Activated CD8-positive, alpha-beta T cell treated with anti-CD3 and anti-CD28 coated beads, Interleukin-2, amount 10 ng/mL, durations not matched to agents 7 days and 5 days (primary cell): Measurements from ENCODE around the gene CALM1. TPM values are rescaled to one million over a fixed set of nuclear protein-coding genes. Genes with fewer than 3 reads are reported as not detected.
A peak's percentile ranks its signal among the peaks of the same experiment; 100 is the strongest.

ENCODE experiments used
- ATAC-seq: fragments of 150-1000 bp; cut with Tn5 transposase; one replicate; pipeline ENCODE4 v1.10.0; 2021; ENCODE audit warnings: moderate library complexity
- CTCF ChIA-PET: fragments of 350-600 bp; sonication (Branson Sonifier 250); formaldehyde crosslinking; loops from one replicate; lab custom pipeline; 2021; ENCODE audit warnings: antibody characterized with exemption; lab: Charles Lee
- POLR2A ChIA-PET: fragments of 350-600 bp; sonication (Branson Sonifier 250); formaldehyde crosslinking; loops from one replicate; lab custom pipeline; 2021; ENCODE audit warnings: antibody characterized with exemption; lab: Charles Lee
- DNase-seq: peaks from one replicate; pipeline ENCODE4 v3.0.0-alpha.2; 2020
- H3K27ac Mint-ChIP-seq: one replicate; pipeline ENCODE4 v1.8.0; 2021; ENCODE audit warnings: mild to moderate bottlenecking, mixed read lengths
- H3K27me3 Mint-ChIP-seq: one replicate; pipeline ENCODE4 v1.8.0; 2021; ENCODE audit warnings: low read depth, mixed read lengths
- H3K36me3 Mint-ChIP-seq: one replicate; pipeline ENCODE4 v1.8.0; 2021; ENCODE audit warnings: low read depth, mixed read lengths
- H3K4me1 Mint-ChIP-seq: one replicate; pipeline ENCODE4 v1.8.0; 2021; ENCODE audit warnings: low read depth, mixed read lengths
- H3K4me3 Mint-ChIP-seq: one replicate; pipeline ENCODE4 v1.8.0; 2021; ENCODE audit warnings: mild to moderate bottlenecking, mixed read lengths
- H3K9me3 Mint-ChIP-seq: one replicate; pipeline ENCODE4 v1.8.0; 2022; ENCODE audit warnings: mixed read lengths; ENCODE audit not compliant: insufficient read depth
- total RNA-seq, 2 experiments: library from RNA; stranded (reverse); gene quantifications; one replicate each; pipeline ENCODE4 v1.2.3, GENCODE V29; 2021

CALM1 gene
- total RNA-seq, 2 experiments from 2014 or later = 788 to 821 TPM

- DNase-seq (no peak), ATAC-seq (no peak)
- H3K9me3 Mint-ChIP-seq = no peaks in the 10 kb centered on the region
- H3K4me1 Mint-ChIP-seq = no peaks in the 10 kb centered on the region
- no peak overlapping the region for H3K4me3 Mint-ChIP-seq
- H3K27ac Mint-ChIP-seq = no peak overlapping the region
- no peaks in the 10 kb centered on the region for H3K27me3 Mint-ChIP-seq
- ChIA-PET CTCF (interaction anchor here (1.2 kb wide), 1 partner anchor 26 kb away, joined by 3 read pairs; no protein-coding TSS in a partner anchor), POLR2A (interaction anchor here (3.1 kb wide), 1 partner anchor 10 kb away, joined by 12 read pairs; no protein-coding TSS in a partner anchor)
- H3K36me3 Mint-ChIP-seq = no peaks in the 10 kb centered on the region
These were observed 22.9 kb upstream of the CALM1 start for GRCh38 chr14:90373887-90374286.

DNA sequence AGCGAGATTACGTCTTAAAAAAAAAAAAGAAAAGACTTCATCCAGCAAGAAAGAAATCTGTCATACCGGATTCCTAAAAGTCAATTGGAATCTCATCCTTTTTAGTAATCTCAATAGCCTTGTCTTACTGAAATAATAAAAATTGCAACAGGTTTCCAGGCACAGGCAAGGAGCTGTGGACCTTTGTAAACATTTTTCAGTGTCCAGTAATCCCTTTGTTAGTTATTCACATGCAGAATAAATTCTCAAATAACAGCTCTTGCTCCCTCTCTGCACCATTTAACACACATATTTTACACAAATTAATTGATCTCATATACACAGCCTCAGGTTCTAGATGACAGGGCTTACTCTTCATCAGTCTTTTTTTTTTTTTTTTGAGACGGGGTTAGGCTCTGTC, 22.0 kb upstream of the CALM1 start:
- no peaks in the 10 kb centered on the region for H3K36me3 Mint-ChIP-seq
- CTCF ChIA-PET = no interaction called here

GRCh38 chr14:90375934-90376333, 20.9 kb upstream of the CALM1 start:
- CTCF ChIA-PET = no interaction called here

More for the DNA sequence above, 22.0 kb upstream of the CALM1 start:
- Mint-ChIP-seq H3K4me3 (no peak overlapping the region), H3K27ac (no peak overlapping the region), H3K4me1 (no peaks in the 10 kb centered on the region), H3K9me3 (no peaks in the 10 kb centered on the region), H3K27me3 (no peaks in the 10 kb centered on the region)
- POLR2A ChIA-PET = interaction anchor here (0.6 to 3.1 kb wide), 4 partner anchors 9 to 111 kb away, joined by 3 to 12 read pairs (median 6); no protein-coding TSS in a partner anchor
- ATAC-seq = no peak
- no peak for DNase-seq

DNA sequence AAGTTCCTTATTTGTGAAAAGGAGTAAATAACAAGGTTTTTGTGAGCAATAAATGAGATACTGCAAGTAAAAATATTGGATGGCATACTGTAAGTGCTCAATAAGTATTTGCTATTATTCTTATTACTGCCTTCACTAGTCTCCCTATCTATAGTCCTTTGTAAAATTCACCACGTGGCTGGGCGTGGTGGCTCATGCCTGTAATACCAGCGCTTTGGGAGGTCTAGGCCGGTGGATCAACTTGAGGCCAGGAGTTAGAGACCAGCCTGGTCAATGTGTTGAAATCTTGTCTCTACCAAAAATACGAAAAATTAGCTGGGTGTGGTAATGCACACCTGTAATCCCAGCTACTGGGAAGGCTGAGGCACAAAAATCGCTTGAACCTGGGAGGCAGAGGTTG, 18.6 kb upstream of the CALM1 start:
- Mint-ChIP-seq H3K36me3 (no peaks in the 10 kb centered on the region), H3K27ac (no peak overlapping the region), H3K4me3 (no peak overlapping the region), H3K4me1 (peaks cover 2% of the 10 kb centered on the region), H3K9me3 (no peaks in the 10 kb centered on the region), H3K27me3 (no peaks in the 10 kb centered on the region)
- CTCF ChIA-PET = interaction anchor here (1.9 kb wide), 1 partner anchor 10 kb away, joined by 5 read pairs; no protein-coding TSS in a partner anchor
- ATAC-seq (no peak), DNase-seq (no peak)
- POLR2A ChIA-PET = interaction anchor here (8.9 kb wide), 1 partner anchor 16 kb away, joined by 289 read pairs; the partner anchor contains the start of gene CALM1

More at GRCh38 chr14:90375934-90376333, 20.9 kb upstream of the CALM1 start:
- H3K36me3 Mint-ChIP-seq = no peaks in the 10 kb centered on the region
- POLR2A ChIA-PET = no interaction called here
- no peak for ATAC-seq
- H3K4me3 Mint-ChIP-seq = no peak overlapping the region
- no peak for DNase-seq
- H3K9me3 Mint-ChIP-seq = no peaks in the 10 kb centered on the region
- H3K27me3 Mint-ChIP-seq = no peaks in the 10 kb centered on the region
- peaks cover 2% of the 10 kb centered on the region for H3K4me1 Mint-ChIP-seq
- no peak overlapping the region for H3K27ac Mint-ChIP-seq

- Mint-ChIP-seq H3K9me3 (no peaks in the 10 kb centered on the region), H3K27ac (no peak overlapping the region), H3K27me3 (no peaks in the 10 kb centered on the region), H3K4me3 (no peak overlapping the region), H3K4me1 (peaks cover 4% of the 10 kb centered on the region), H3K36me3 (no peaks in the 10 kb centered on the region)
- ATAC-seq (no peak), DNase-seq (no peak)
- ChIA-PET POLR2A (interaction anchor here (8.9 kb wide), 1 partner anchor 15 kb away, joined by 289 read pairs; the partner anchor contains the start of gene CALM1), CTCF (interaction anchor here (1.3 to 1.9 kb wide), 2 partner anchors 10 to 21 kb away, joined by 3 to 5 read pairs; no protein-coding TSS in a partner anchor)
These were observed 17.7 kb upstream of the CALM1 start for GRCh38 chr14:90379106-90379505.

DNA sequence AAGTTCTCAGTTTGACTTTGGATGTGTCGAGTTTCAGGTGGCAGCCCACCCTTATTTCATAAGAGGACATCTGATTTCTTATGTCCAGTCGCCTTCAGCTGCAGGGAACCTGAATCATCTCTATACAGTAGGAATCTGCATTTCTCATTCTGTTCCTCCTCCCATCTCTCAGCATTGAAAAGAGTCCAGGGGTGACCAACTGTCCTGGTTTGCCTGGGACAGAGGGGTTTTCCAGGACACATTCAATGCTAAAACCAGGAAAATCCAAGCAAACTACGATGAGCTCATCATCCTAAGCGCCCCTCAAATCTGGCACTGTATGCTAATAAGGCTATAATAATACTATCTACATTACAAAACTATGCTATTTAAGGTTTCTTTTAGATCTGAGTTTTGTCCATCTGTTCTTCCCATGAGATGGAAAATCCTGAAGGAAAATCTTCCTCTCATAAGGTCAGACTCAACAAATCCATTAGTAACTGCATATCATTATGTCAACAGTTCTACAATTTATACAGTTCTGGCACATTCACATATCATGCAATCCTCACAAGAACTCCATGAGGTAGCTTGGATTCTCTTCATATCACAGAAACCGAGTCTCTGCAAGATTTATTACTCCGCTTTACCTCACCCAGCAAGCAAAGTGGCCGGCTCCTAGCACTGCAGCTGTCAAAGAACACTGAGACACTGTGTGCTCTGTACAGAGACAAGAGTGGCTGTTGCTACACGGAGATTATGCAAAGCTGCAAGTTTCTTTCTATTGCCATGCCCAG, 15.6 kb upstream of the CALM1 start:
- no peak overlapping the region for H3K4me3 Mint-ChIP-seq
- no peaks in the 10 kb centered on the region for H3K27me3 Mint-ChIP-seq
- H3K9me3 Mint-ChIP-seq = no peaks in the 10 kb centered on the region
- no peak overlapping the region for H3K27ac Mint-ChIP-seq
- ChIA-PET CTCF (interaction anchor here (1.0 to 5.4 kb wide), 9 partner anchors 12 to 378 kb away, joined by 3 to 55 read pairs (median 5); partner anchors contain the start of gene CALM1), POLR2A (interaction anchor here (0.5 to 8.9 kb wide), 7 partner anchors 13 to 447 kb away, joined by 3 to 289 read pairs (median 5); partner anchors contain the start of genes CALM1 and PSMC1)
- DNase-seq (no peak), ATAC-seq (no peak)
- peaks cover 21% of the 10 kb centered on the region for H3K4me1 Mint-ChIP-seq
- no peaks in the 10 kb centered on the region for H3K36me3 Mint-ChIP-seq

- ChIA-PET CTCF (interaction anchor here (0.7 to 5.4 kb wide), 9 partner anchors 13 to 501 kb away, joined by 3 to 55 read pairs (median 5); partner anchors contain the start of gene CALM1), POLR2A (interaction anchor here (0.5 to 8.9 kb wide), 10 partner anchors 12 to 446 kb away, joined by 3 to 289 read pairs (median 4); partner anchors contain the start of genes CALM1, EFCAB11, NRDE2 and PSMC1)
- no peak for ATAC-seq
- no peaks in the 10 kb centered on the region for H3K9me3 Mint-ChIP-seq
- no peak overlapping the region for H3K27ac Mint-ChIP-seq
- no peaks in the 10 kb centered on the region for H3K27me3 Mint-ChIP-seq
- H3K36me3 Mint-ChIP-seq = no peaks in the 10 kb centered on the region
- DNase-seq = peak; percentile 38
- H3K4me1 Mint-ChIP-seq = peaks cover 23% of the 10 kb centered on the region
- no peak overlapping the region for H3K4me3 Mint-ChIP-seq
These were observed 14.8 kb upstream of the CALM1 start for GRCh38 chr14:90381999-90382451.

GRCh38 chr14:90382491-90383125, 14.2 kb upstream of the CALM1 start:
- ChIA-PET CTCF (interaction anchor here (0.7 to 5.4 kb wide), 8 partner anchors 13 to 500 kb away, joined by 3 to 55 read pairs (median 4); partner anchors contain the start of gene CALM1), POLR2A (interaction anchor here (0.6 to 8.9 kb wide), 10 partner anchors 9 to 445 kb away, joined by 3 to 289 read pairs (median 8); partner anchors contain the start of genes CALM1, EFCAB11, NRDE2 and PSMC1)
- no peaks in the 10 kb centered on the region for H3K27me3 Mint-ChIP-seq
- H3K36me3 Mint-ChIP-seq = no peaks in the 10 kb centered on the region
- H3K4me1 Mint-ChIP-seq = peaks cover 23% of the 10 kb centered on the region
- peak; percentile 29 for ATAC-seq
- H3K27ac Mint-ChIP-seq = no peak overlapping the region
- DNase-seq = peak; percentile 81
- H3K4me3 Mint-ChIP-seq = no peak overlapping the region
- H3K9me3 Mint-ChIP-seq = no peaks in the 10 kb centered on the region

- CTCF ChIA-PET = interaction anchor here (2.8 to 5.4 kb wide), 3 partner anchors 13 to 376 kb away, joined by 13 to 55 read pairs (median 21); partner anchors contain the start of gene CALM1
- POLR2A ChIA-PET = interaction anchor here (0.6 to 8.9 kb wide), 21 partner anchors 9 to 1499 kb away, joined by 3 to 289 read pairs (median 4); partner anchors contain the start of genes CALM1, NRDE2, PPP4R3A and PSMC1
- peak; percentile 88 for ATAC-seq
- H3K9me3 Mint-ChIP-seq = no peaks in the 10 kb centered on the region
- H3K4me3 Mint-ChIP-seq = no peak overlapping the region
- H3K27ac Mint-ChIP-seq = no peak overlapping the region
- H3K36me3 Mint-ChIP-seq = no peaks in the 10 kb centered on the region
- no peaks in the 10 kb centered on the region for H3K27me3 Mint-ChIP-seq
- DNase-seq = peak; percentile 99
- peaks cover 24% of the 10 kb centered on the region for H3K4me1 Mint-ChIP-seq
These were observed 13.6 kb upstream of the CALM1 start for GRCh38 chr14:90383126-90383730.

DNA sequence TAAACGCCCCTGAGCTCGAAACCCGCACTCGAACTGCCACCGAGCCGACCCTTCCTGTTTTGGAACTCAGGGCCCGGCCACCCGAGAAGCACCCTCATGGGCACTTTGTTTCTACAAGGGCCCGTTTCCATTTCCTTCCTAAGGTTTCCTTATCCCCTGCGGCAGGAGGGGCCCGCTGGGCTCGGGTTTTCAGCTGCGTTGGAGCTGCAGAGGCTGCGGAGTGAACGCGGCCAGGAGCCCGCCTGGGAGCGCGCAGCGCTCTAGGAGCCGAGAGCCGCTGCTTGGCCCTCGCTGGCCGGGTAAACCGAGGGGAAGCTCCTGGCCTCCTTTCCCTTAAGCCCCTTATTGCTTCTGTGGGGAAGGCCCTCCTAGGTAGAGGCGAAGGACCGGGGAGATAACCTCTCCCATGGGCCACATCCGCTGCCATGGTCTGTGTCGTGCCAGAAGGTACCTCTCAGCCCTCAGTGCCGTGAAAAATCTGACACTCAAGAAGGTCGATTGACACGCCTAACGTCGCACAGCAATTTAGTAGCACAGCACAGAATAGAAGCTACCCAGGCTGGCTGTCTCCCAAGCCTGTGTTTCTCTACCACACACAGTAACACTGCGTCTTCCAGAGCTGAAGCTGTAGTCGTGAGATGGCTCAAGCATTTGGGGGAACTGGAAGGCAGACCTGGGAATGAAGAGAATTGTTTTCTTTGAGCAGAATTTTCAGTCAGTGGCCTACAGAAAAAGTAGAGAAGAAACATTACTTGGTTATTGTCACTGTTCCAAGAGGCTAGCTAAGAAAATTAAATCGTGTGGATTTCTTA, 12.9 kb upstream of the CALM1 start:
- Mint-ChIP-seq H3K9me3 (no peaks in the 10 kb centered on the region), H3K36me3 (no peaks in the 10 kb centered on the region), H3K27ac (no peak overlapping the region), H3K27me3 (no peaks in the 10 kb centered on the region), H3K4me1 (peaks cover 28% of the 10 kb centered on the region), H3K4me3 (no peak overlapping the region)
- CTCF ChIA-PET = interaction anchor here (0.9 to 5.4 kb wide), 4 partner anchors 13 to 375 kb away, joined by 3 to 55 read pairs (median 17); partner anchors contain the start of gene CALM1
- ATAC-seq (peak; percentile 45), DNase-seq (peak; percentile 88)
- POLR2A ChIA-PET = interaction anchor here (0.5 to 8.9 kb wide), 25 partner anchors 10 to 1499 kb away, joined by 3 to 289 read pairs (median 4); partner anchors contain the start of genes CALM1, NRDE2, PPP4R3A and PSMC1
